H1 (cell line): Measurements from ENCODE around the gene NRSN1. TPM values are rescaled to one million over a fixed set of nuclear protein-coding genes. Genes with fewer than 3 reads are reported as not detected.

Experiments used
- CTCF ChIA-PET: fragments of 300-600 bp; sonication (Branson Sonifier 250); formaldehyde crosslinking; loops from one replicate; lab custom pipeline; 2021; ENCODE audit not compliant: partially characterized antibody; lab: Charles Lee
- POLR2A ChIA-PET: fragments of 300-600 bp; sonication (Branson Sonifier 250); formaldehyde crosslinking; loops from one replicate; lab custom pipeline; 2021; ENCODE audit warnings: inconsistent platforms; ENCODE audit not compliant: partially characterized antibody; lab: Charles Lee
- DNase-seq, 2 experiments: peaks; one replicate each; pipeline versions ENCODE4 v3.0.0 to v3.0.0-alpha.2; 2010 to 2022; ENCODE audit warnings: low spot score in 2 of 2, low read depth in 1 of 2, mixed read lengths in 1 of 2
- FAIRE-seq: peaks from 2 replicates; lab custom pipeline; 2011; peaks lifted over from hg19 to GRCh38; lab: Jason Lieb, UNC
- H2AFZ ChIP-seq: 2 replicates; pipeline ENCODE4 v1.8.1; 2012; ENCODE audit warnings: low read length, inconsistent platforms
- H2AK5ac ChIP-seq: 2 replicates; pipeline ENCODE4 v1.6.1; 2013; ENCODE audit warnings: low read depth, low read length
- H2BK120ac ChIP-seq: replicated peaks from 2 replicates; pipeline ENCODE3; 2013; ENCODE audit warnings: low read depth, low read length, inconsistent platforms
- H2BK12ac ChIP-seq: 2 replicates; pipeline ENCODE4 v1.6.1; 2013; ENCODE audit warnings: low read depth, low read length
- H2BK15ac ChIP-seq: 2 replicates; pipeline ENCODE4 v1.6.1; 2013; ENCODE audit warnings: low read length
- H2BK20ac ChIP-seq: 2 replicates; pipeline ENCODE4 v1.6.1; 2013; ENCODE audit warnings: low read length
- H2BK5ac ChIP-seq: 2 replicates; pipeline ENCODE4 v1.6.1; 2013; ENCODE audit warnings: low read depth, low read length
- H3K14ac ChIP-seq: 2 replicates; pipeline ENCODE4 v1.6.1; 2013; ENCODE audit warnings: inconsistent platforms; ENCODE audit not compliant: insufficient read length
- H3K18ac ChIP-seq: 2 replicates; pipeline ENCODE4 v1.6.1; 2013; ENCODE audit warnings: low read length; ENCODE audit errors: extremely low read depth
- H3K23ac ChIP-seq: 2 replicates; pipeline ENCODE4 v1.6.1; 2013; ENCODE audit warnings: inconsistent platforms; ENCODE audit not compliant: insufficient read length
- H3K23me2 ChIP-seq: 2 replicates; pipeline ENCODE4 v1.6.1; 2013; ENCODE audit warnings: low read depth, low read length
- H3K27ac ChIP-seq: 2 replicates; pipeline ENCODE4 v1.6.1; 2011; ENCODE audit warnings: low read depth, low read length, inconsistent platforms
- H3K27me3 ChIP-seq, 4 experiments: replicated peaks in 1 of 4; 1 replicate in 1 of 4; 2 replicates in 3 of 4; pipeline versions ENCODE4 v1.6.1 to v1.8.1; 2011 to 2013; ENCODE audit warnings: low read length in 3 of 4, mild to moderate bottlenecking in 3 of 4, inconsistent platforms in 2 of 4, mixed read lengths in 2 of 4, moderate library complexity in 1 of 4; ENCODE audit not compliant: control insufficient read depth in 3 of 4, insufficient read depth in 3 of 4; ENCODE audit errors: extremely low read depth in 1 of 4
- H3K36me3 ChIP-seq, 4 experiments: 2 replicates each; pipeline versions ENCODE4 v1.6.1 to v1.8.1; 2011 to 2013; ENCODE audit warnings: mild to moderate bottlenecking in 4 of 4, low read length in 3 of 4, moderate library complexity in 2 of 4, control low read depth in 1 of 4, inconsistent platforms in 1 of 4; ENCODE audit not compliant: insufficient read depth in 4 of 4, control insufficient read depth in 2 of 4
- H3K4ac ChIP-seq: replicated peaks from 2 replicates; pipeline ENCODE3; 2013; ENCODE audit warnings: low read length, low read depth, mixed read lengths, inconsistent platforms; ENCODE audit not compliant: insufficient read length
- H3K4me1 ChIP-seq, 4 experiments: replicated peaks in 1 of 4; 1 replicate in 1 of 4; 2 replicates in 3 of 4; pipeline versions ENCODE4 v1.6.1 to v1.8.1; 2011 to 2013; ENCODE audit warnings: low read length in 3 of 4, inconsistent platforms in 2 of 4, mixed read lengths in 1 of 4; ENCODE audit not compliant: insufficient read depth in 4 of 4, control insufficient read depth in 3 of 4
- H3K4me2 ChIP-seq, 2 experiments: 2 replicates each; pipeline versions ENCODE4 v1.6.1 to v1.8.1; 2011 to 2013; ENCODE audit warnings: low read depth in 2 of 2, low read length in 2 of 2, control low read depth in 1 of 2, inconsistent platforms in 1 of 2, mild to moderate bottlenecking in 1 of 2; ENCODE audit not compliant: insufficient read depth in 1 of 2
- H3K4me3 ChIP-seq, 4 experiments: fragments of 200-600, 300-600 bp in 1 of 4; sonication (generic), shearing (Covaris generic), sonication (Bioruptor Twin) in 1 of 4; 2 replicates each; pipeline versions ENCODE4 v1.5.1 to v1.8.1; 2011 to 2016; ENCODE audit warnings: low read length in 4 of 4, low read depth in 3 of 4, control low read depth in 2 of 4, inconsistent platforms in 2 of 4, mild to moderate bottlenecking in 2 of 4, mixed read lengths in 1 of 4, moderate library complexity in 1 of 4; ENCODE audit not compliant: insufficient read depth in 2 of 4; ENCODE audit errors: extremely low read depth in 1 of 4
- H3K56ac ChIP-seq: replicated peaks from 2 replicates; pipeline ENCODE3; 2013; ENCODE audit warnings: low read depth, mild to moderate bottlenecking, mixed read lengths, low read length, inconsistent platforms; ENCODE audit not compliant: insufficient read length
- H3K79me1 ChIP-seq: 2 replicates; pipeline ENCODE4 v1.6.1; 2013; ENCODE audit warnings: low read depth, low read length, control low read depth
- H3K79me2 ChIP-seq, 2 experiments: 2 replicates each; pipeline versions ENCODE4 v1.6.1 to v1.8.1; 2012 to 2013; ENCODE audit warnings: low read length in 2 of 2, mild to moderate bottlenecking in 2 of 2, inconsistent platforms in 1 of 2; ENCODE audit not compliant: insufficient read depth in 2 of 2, control insufficient read depth in 1 of 2
- H3K9ac ChIP-seq, 4 experiments: replicated peaks in 1 of 4; 1 replicate in 1 of 4; 2 replicates in 3 of 4; pipeline versions ENCODE4 v1.6.1 to v1.8.1; 2011 to 2013; ENCODE audit warnings: low read depth in 3 of 4, low read length in 3 of 4, control low read depth in 2 of 4, mild to moderate bottlenecking in 2 of 4, moderate library complexity in 2 of 4, inconsistent platforms in 1 of 4; ENCODE audit errors: extremely low read depth in 1 of 4
- H3K9me3 ChIP-seq, 2 experiments: 2 replicates each; pipeline versions ENCODE4 v1.6.1 to v1.8.1; 2012 to 2013; ENCODE audit warnings: mild to moderate bottlenecking in 2 of 2, moderate library complexity in 2 of 2, control low read depth in 1 of 2, inconsistent platforms in 1 of 2, low read depth in 1 of 2, low read length in 1 of 2, mixed read lengths in 1 of 2; ENCODE audit not compliant: insufficient read depth in 2 of 2
- H4K20me1 ChIP-seq, 2 experiments: replicated peaks in 1 of 2; 2 replicates each; pipeline versions ENCODE3 to v1.8.1; 2011 to 2013; ENCODE audit warnings: inconsistent platforms in 2 of 2, low read length in 2 of 2, mild to moderate bottlenecking in 1 of 2; ENCODE audit not compliant: insufficient read depth in 2 of 2, control insufficient read depth in 1 of 2
- H4K5ac ChIP-seq: 2 replicates; pipeline ENCODE4 v1.6.1; 2013; ENCODE audit warnings: low read length, low read depth, mixed read lengths, inconsistent platforms; ENCODE audit not compliant: insufficient read length
- H4K8ac ChIP-seq: 2 replicates; pipeline ENCODE4 v1.8.0; 2013; ENCODE audit warnings: mild to moderate bottlenecking, moderate library complexity, low read length, inconsistent platforms; ENCODE audit not compliant: insufficient read depth; ENCODE audit errors: extremely low read depth
- H4K91ac ChIP-seq: replicated peaks from 2 replicates; pipeline ENCODE3; 2013; ENCODE audit warnings: low read length, mixed read lengths, inconsistent platforms; ENCODE audit not compliant: insufficient read length
- CHD1 ChIP-seq: IDR thresholded peaks from 2 replicates; pipeline ENCODE4 v1.6.1; 2012; ENCODE audit warnings: low read depth, low read length, improper control_type of control experiment
- POLR2A ChIP-seq, 2 experiments: IDR thresholded peaks; 1 replicate in 1 of 2; 2 replicates in 1 of 2; pipeline ENCODE4 v1.6.1; 2011; ENCODE audit warnings: low read depth in 2 of 2, low read length in 2 of 2, mild to moderate bottlenecking in 2 of 2; ENCODE audit errors: control extremely low read depth in 1 of 2
- SP1 ChIP-seq: IDR thresholded peaks from 2 replicates; pipeline ENCODE4 v1.6.1; 2011; ENCODE audit warnings: low read depth, low read length
- WGBS, 2 experiments: shearing (Covaris generic) in 1 of 2; methylation state at CpG; one replicate each; pipeline versions ENCODE4 v1.1.6 to v1.1.7; 2013 to 2015; ENCODE audit warnings: low lambda C conversion rate in 2 of 2, mixed read lengths in 2 of 2, inconsistent platforms in 1 of 2, low coverage in 1 of 2, missing lambda C conversion rate in 1 of 2; ENCODE audit not compliant: insufficient replicate concordance in 2 of 2, insufficient coverage in 1 of 2, insufficient read length in 1 of 2; ENCODE audit errors: extremely low coverage in 1 of 2, missing lambda C conversion rate in 1 of 2; 5-methylcytosine and 5-hydroxymethylcytosine counted together
- polyA plus RNA-seq, 7 experiments: library from polyadenylated mRNA; depleted of rRNA in 3 of 7; stranded (reverse) in 5 of 7; unstranded in 2 of 7; fragments of >200 nt in 5 of 7; fragments of 200-250 nt in 2 of 7; gene quantifications; 1 replicate in 5 of 7; 2 replicates in 1 of 7; 4 replicates in 1 of 7; pipeline versions ENCODE4 v1.2.1 to v1.2.3, GENCODE V29; 2011 to 2013; ENCODE audit warnings: missing spikeins in 2 of 7, mixed read lengths in 2 of 7
- total RNA-seq: library from RNA; stranded (reverse); fragmentation: NEBNext Ultra II Directional; extraction: Animal tissue kit (Norgen Biotek cat#: 25700); gene quantifications from 2 replicates; pipeline ENCODE4 v1.2.1, GENCODE V29; 2021

NRSN1 gene
- total and polyA plus RNA-seq, 2 of the 8 experiments (the other 6 are each of a cell fraction or from before 2014, with no cell fraction given), result 0.15 to 0.78 TPM

GRCh38 chr6:24110417-24110816 is 15.6 kb upstream of the NRSN1 start:
- Histone ChIP-seq H3K4me2 (no peak overlapping the region), H3K79me2 (no peaks in the 10 kb centered on the region), H2AK5ac (no peak overlapping the region), H3K36me3 (no peaks in the 10 kb centered on the region), H4K20me1 (no peaks in the 10 kb centered on the region), H3K4ac (no peak overlapping the region), H3K23ac (no peak overlapping the region), H3K9me3 (no peaks in the 10 kb centered on the region), H3K27me3 (no peaks in the 10 kb centered on the region), H3K4me1 (no peaks in the 10 kb centered on the region), H3K79me1 (no peaks in the 10 kb centered on the region), H2BK15ac (no peak overlapping the region), H3K4me3 (no peak overlapping the region), H3K9ac (no peak overlapping the region), H2BK12ac (no peak overlapping the region), H3K18ac (no peak overlapping the region), H3K14ac (no peak overlapping the region), H4K5ac (no peak overlapping the region), H2BK5ac (no peak overlapping the region), H4K91ac (no peak overlapping the region), H4K8ac (no peak overlapping the region), H3K27ac (no peak overlapping the region), H3K23me2 (no peaks in the 10 kb centered on the region), H3K56ac (no peak overlapping the region), H2AFZ (no peak overlapping the region), H2BK120ac (no peak overlapping the region), H2BK20ac (no peak overlapping the region)
- POLR2A ChIA-PET, result no interaction called here
- DNase-seq (no peak), FAIRE-seq (no peak)
- CTCF ChIA-PET, result interaction anchor here (1.0 kb wide), 1 partner anchor 529 kb away, joined by 3 read pairs; no protein-coding TSS in a partner anchor
- WGBS, 2 experiments, result 6% methylated on average over 1 of the region's 1 CpG; no CpG with 5 or more reads in 1 of the 2 experiments
- TF ChIP-seq CHD1 (no peak), POLR2A (IDR thresholded peaks at IDR 0.05; ENCODE audit: control extremely low read depth in 1 of 2, low read depth in 2 of 2, low read length in 2 of 2) (no peak), SP1 (no peak)
